Non-pigmented ciliary epithelial cell (primary cell): ENCODE results near the gene ZNF630.
A peak's percentile ranks its signal among the peaks of the same experiment; 100 is the strongest.
"Not testable (repeated sequence)": the region's sequence is repeated elsewhere in the genome, so short reads cannot be mapped to it uniquely, and the experiment has no call there.

Experiments
- DNase-seq: peaks from one replicate; pipeline ENCODE4 v3.0.0-alpha.2; 2010; ENCODE audit warnings: low read depth

The ZNF630 gene

DNA sequence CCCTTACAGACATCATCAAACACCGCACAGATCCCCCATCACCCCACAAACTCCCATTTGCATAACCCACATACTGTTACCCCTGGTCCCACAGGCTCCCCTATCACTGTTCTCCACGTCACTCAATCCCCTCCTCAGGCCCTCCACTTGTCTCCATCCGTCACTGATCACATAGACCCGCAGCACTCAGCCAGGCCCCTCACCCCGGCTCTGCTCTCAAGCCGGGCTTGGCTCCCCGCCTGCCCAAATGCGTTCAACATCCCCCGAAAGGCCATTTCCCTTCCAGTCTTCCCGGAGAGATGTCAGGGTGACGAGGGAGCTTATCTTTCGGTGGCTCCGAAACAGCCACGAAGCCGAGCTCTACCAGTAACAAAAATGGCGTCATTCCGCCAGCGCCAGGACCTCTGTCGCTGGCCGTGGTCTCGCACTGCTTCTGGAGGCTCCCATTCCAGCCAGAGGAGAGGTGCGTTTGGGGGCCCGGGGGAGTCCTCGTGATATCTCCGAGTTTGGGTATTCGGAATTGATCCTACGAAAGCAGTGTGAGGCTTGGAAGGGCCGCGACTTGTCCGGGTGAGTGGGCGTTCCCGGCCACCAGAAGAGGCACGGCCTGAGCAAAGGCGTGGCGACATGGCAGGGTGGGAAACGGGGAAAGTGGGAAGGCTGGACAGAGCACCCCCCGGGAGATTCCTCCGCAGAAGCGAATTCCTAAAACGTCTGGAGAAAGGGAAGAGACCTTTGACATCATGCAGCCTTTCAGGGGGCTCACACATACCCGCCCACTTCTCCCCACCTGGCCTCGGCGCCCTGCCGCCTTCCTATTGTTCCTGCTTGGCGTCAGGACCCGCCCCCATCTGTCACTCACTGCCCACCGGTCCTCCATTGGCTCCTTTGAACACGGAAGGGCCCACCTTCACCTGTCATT is at the start of gene ZNF630:
Gene ZNF630 (minus strand): TSS at position 577 of the 922 bp plus-strand sequence. CDS start 4,754 bp downstream, outside the sequence.
- peak; percentile 11 for DNase-seq

DNA sequence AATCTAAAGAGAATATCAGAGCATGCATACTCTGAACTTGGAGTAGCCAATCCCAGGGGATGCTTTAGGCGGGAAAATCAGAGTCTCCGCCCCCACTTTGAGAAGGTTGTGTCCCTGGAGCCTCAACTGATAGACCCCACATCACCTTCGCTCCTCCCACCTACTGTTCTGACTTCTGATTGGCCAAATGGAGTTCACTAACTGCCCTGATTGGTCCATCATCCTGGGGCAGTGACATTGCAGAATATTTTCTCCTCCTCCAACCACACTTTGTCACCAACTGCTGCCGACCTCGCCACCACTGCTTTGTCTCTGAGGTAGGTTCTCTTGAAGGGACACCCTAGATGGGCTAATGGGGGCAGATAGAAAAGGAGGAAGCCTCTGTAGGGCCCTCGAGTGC is 36.3 kb upstream of the ZNF630 start:
- DNase-seq: no peak

DNA sequence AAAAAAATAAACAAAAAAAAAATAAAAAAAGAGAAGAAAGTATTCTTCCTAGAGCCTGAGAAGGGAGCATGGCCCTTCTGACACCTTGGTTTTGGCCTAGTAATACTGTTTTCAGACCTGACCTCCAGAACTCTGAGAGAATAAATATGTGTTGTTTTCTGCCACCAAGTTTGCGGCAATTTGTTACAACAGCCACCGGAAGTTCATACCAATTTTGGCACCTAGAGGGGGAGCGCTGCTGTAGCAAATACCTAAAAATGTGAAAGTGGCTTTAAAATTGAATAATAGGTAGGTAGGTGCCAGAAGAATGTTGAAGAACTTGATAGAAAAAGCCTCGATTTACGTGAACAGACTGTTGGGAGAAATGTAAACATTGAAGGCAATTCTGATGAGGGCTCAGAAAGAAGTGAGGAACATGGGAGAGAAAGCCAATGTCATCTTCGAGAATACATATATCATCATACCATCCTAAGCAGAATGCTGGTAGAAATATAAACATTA is 31.5 kb upstream of the ZNF630 start:
- no peak for DNase-seq

DNA sequence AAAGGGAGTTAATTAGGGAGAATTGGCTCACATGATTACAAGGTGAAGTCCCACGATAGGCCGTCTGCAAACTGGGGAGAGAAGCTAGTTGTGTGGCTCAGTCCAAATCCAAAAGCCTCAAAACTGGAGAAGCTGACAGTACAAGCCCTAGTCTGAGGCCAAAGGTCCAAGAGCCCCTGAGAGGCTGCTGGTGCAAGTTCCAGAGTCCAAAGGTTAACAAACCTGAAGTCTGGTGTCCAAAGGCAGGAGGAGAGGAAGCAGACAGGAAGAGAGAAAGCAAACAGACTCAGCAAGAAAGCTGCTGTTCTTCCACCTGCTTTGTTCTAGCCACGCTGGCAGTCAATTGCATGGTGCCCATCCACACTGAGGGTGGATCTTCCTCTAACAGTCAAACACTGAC is 30.0 kb upstream of the ZNF630 start:
- no peak for DNase-seq

DNA sequence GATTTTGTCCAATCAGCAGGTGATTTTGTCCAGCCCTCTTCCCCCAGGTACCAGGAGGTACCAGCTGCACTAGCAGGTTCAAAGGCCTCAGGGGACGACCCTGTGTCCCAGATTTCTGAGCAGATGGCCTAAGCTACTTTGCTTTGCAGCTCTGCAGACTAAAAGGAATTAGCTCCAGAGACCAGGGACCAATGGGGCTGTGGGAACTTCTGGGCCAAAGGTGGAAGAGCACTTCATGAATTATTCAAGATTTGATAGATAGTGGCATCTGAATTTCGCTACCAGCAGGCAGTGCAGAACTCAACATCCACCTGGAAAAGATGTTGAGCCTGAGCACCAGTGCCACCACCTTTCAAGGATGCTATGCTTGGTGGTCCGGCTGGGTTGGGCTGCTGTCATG is 21.1 kb upstream of the ZNF630 start:
- not testable (repeated sequence) for DNase-seq

DNA sequence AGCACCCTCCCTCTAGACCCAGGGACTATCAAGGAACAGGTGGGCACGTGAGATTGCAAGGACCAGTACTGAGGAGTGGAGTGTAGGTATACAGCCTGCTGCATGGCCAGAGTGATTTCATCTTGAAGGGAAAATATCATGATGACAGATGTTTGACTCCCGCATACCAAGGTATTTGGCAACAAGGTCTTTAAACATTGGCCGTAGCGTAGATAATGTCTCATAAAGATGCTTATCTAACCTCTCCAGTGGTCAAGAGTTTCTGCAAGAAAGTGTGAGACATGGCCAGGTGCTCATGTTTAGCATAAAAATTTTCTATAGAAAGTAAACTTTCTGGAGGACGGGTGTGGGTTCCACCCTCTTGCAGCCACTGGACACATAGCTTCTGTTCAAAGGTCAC is 18.7 kb upstream of the ZNF630 start:
- DNase-seq: no peak

DNA sequence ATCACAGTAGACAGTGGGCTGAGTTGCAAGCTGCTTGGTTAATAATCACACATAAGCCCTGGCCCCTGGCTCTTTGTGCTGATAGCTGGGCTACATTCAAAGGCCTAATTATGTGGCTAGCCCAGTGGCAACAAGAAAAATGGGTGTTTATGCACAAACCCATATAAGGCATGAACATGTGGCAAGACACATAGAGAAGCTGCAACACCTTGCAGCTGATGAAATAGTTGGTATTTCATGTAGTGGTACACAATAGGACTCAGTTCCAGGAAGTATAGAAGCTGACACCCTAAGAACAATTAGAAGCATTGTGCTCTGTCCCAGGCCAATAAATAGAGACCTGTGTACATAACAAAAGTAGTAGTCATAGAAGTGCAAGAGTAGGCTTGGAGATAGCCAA is 14.6 kb upstream of the ZNF630 start:
- DNase-seq: no peak

DNA sequence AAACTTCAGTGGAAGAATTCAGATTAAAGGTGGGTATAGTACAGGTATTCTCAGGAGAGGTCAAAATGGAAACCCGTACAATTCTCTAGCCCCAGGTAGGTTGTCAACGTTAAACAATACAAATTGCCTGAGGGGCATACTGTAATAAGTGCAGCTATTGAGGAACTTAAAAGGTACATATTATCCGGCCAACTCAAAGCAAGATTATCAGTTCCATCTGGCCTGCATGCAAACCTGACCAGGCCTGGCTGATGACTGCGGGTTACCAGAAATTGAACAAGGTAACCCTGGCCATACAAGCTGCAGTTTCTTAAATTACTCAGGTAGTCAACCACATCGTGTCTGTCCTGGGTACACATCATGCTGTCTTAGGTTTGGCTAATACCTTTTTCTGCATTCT is 12.3 kb upstream of the ZNF630 start:
- no peak for DNase-seq

DNA sequence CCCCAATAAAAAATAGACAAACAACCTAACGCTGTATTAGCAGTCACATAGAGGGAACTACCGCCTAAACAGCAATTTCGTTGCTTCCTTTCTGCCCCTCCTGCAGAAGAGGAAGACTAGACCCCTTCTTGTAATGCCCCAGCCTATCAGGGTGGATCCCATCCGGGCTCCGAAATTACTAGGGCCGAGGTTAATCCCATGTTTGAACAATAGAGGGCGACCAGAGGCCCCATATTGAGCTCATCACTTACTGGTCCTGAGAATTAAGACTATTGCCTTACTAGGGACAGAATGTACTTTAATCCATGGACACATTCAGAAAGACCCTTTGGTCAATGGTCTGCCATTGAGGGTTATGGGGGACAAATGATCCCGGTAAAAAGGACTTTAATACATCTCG is 11.8 kb upstream of the ZNF630 start:
- DNase-seq: no peak

DNA sequence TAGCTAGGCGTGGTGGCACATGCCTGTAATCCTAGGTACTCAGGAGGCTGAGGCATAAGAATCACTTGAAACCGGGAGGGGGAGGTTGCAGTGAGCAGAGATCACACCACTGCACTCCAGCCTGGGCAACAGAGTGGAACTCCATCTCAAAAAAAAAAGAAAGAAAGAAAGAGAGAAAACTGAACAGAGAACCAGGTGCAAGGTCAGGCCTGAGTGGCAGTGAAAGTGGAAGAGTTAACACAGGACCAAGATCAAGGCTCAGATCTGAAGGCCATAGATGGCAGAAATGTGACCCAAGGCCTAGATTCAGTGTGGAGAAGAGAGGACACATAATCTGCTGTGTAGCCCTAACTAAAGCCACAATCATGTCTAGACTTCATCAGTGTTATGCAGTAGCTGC is 4.9 kb upstream of the ZNF630 start:
- DNase-seq: no peak

DNA sequence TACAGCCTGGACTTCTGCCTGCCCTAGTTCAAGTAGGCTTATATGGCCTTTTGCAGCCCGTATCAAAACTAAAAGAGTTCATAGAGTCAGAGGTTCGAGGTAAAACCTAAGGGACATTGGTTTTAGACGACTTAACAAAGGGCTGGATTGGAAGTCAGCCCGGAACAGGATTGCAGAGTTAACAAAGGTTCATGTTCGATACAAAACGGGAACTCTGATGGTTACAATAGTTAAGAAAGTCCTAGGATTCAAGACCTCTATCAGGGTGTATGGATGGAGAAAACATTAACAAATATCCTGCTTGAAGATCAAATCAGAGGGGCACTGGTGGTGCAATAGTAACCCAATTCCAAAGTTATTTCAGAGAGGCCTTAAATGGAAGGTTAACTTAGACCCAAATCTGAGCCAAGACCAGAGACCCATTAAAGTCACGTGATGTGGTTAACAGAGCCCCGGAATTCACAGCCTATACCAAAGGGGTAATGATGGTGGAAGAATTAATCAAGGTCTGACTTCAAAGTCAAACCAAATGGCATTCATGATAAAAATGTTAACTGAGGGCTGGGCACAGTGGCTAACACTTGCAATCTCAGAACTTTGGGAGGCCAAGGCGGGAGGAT is 656 bp upstream of the ZNF630 start:
- no peak for DNase-seq

DNA sequence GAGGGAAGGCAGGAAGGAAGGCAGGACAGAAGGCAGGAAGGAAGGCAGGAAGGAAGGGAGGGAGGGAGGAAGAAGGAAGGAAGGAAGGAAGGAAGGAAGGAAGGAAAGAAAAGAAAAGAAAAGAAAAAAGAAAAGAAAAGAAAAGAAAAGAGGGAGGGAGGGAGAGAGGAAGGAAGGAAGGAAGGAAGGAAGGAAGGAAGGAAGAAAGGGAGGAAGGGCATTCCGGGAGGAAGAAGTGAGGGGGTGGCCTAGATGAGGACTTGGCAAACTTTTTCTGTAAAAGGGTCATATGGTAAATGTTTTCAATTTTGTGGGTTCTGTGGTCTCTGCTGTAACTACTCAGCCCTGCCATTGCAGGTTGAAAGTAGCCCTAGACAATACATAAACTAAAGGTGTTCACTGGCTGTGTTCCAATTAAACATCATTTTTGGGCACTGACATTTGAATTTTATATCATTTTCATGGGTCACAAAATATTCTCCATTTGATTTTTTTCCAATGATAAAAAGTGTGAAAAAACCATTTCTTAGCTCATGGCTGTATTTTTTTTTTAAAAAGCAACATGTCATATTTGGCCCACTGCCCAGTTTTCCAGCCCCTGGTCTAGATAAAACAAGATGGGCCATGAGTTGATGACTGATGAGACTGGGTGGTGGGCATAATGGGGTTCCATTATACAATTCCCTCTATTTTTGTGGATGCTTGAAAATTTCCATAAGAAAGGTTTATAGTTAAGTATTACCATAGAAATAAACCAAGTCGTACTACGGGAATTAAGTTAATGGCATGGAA is 3.1 kb downstream of the ZNF630 start:
- DNase-seq: no peak

DNA sequence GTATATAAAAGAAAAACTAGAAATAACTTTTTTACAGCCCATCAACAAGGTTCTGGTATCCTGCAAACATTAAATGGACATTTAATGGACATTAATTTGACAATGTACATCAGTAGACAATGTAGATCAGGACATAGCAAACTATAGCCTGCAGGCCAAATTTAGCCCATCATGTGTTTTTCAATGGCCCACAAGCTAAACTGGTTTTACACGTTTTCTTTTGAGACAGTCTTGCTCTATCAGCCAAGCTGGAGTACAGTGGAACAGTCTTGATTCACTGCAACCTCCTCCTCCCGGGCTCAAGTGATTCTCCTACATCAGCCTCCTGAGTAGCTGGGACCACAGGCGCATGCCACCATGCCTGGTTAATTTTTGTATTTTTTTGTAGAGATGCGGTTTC is 7.2 kb downstream of the ZNF630 start:
- no peak for DNase-seq

DNA sequence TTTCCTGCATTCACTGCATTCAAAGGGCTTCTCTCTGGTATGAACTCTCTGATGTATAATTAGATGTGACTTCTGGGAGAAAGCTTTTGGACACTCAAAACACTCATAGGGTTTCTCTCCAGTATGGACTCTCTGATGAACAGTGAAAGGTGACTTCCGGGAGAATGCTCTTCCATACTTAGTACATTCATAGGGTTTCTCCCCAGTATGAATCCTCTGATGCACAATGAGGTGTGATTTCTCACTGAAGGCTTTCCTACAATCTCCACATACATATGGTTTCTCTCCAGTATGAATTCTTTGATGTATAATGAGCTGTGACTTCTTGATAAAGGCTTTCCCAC is 12.2 kb downstream of the ZNF630 start:
- DNase-seq: no peak

DNA sequence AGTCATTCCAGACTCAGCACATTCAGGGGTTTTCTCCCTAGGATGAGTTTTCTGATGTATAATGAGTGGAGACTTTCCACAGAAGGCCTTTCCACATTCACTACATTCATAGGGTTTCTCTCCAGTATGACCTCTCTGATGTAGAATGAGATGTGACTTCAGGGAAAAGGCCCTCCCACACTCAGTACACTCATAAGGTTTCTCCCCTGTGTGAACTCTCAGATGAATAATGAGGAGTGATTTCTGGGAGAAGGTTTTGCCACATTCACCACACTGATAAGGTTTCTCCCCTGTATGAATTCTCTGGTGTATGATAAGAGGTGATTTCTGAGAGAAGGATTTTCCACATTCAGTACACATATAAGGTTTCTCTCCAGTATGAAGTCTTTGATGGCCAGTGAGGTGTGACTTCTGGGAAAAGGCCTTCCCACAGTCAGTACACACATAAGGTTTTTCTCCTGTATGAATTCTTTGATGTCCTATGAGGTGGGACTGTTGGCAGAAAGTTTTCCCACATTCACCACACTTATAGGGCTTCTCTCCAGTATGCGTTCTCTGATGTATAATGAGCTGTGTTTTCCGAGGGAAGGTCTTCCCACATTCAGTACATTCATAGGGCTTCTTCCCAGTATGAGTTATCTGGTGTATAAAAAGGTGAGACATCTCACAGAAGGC is 12.7 kb downstream of the ZNF630 start:
- no peak for DNase-seq

DNA sequence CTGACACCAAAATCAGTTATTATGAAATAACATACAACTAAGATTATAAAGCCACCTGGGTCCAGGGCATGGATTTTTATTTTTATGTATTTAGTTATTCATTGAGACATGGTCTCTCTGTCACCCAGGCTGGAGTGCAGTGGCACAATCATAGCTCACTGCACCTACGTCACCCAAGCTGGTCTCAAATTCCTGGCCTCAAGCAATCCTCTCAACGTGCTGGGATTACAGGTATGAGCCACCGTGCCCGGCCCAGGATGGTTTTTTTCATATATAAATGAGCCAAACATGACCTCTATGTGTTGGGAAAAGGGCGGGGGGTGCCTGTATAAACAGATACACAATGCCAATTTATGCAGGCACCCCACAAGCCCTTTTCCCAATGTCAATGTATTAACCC is 24.6 kb downstream of the ZNF630 start:
- DNase-seq: no peak

DNA sequence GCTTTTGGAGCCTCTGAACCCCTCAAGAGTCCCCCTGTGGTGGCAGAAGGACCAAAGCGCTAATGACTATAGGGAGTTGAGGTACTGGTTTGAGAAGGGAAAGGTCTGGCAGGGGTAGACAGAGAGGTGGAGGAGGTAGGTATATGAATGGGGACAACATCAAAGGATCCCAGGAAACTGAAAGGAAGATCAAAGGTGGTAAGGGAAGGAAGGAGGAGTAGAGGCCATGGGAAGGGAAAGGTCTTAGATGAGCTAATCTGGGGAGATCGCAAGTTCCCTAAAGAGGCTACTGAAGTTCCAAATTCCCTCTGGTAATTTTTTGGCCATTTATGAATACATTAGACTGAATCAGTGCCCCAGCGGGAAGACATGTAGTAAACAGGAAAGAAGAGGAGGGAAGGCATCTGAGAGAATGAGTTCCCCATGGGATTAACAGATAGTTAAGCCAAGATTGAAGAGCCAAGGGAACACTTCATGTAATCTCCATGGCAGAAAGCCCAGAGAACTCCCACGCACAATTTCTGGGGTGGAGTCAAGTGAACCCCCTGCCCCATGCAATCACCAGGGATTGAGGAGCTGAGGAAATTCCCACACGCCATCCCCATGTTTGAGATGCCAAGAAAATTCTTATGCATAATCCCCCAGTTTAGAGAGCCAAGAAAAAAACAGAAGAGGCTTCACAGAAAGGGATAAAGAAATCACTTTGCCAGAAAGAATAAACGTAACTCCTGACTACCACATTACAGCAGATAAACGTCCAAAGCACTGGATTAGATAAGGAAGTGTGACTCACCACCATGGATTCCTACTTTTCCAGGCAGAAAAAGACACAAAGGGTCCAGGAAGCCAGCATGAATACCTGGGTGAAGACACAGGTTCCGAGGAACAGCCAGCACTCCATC is 25.8 kb downstream of the ZNF630 start:
- DNase-seq: peak; percentile 38

DNA sequence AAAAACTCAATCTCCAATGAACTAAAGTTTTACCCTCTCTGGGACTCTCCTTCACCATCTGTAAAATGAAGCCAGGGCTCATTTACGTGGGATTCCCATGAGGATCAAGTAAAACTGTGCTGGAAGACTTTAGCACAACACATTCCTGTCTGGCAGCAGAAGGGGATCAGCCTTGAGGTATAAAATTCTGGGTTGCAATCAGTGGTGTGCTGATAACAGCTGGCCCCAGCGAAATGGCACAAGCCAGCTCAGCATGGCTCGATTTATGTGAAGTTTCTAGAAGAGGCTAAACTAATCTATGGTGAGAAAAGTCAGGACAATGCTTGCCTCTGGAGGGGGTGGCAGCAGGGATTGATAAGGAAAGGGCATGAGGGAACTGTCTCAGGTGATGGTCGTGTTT is 28.4 kb downstream of the ZNF630 start:
- DNase-seq: no peak

DNA sequence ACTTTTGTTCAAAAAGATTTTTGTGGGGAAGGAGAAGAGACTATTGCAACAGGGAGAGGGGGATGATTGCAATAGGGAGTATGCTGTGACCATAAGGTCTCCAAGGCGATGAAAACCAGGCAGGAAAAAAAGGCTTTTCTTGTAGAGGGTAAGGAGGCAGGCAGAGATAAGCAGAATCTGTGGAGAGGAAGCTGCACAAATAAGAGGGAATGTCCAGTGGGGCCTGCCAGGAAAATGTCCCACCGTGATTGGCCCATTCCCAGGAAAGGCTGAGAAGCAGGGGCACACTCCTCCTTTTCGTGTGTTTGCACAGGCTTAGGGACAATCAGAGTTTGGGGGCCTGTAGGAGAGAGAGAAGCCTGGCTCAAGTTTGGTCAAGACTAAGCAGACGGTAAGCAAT is 35.5 kb downstream of the ZNF630 start:
- no peak for DNase-seq

DNA sequence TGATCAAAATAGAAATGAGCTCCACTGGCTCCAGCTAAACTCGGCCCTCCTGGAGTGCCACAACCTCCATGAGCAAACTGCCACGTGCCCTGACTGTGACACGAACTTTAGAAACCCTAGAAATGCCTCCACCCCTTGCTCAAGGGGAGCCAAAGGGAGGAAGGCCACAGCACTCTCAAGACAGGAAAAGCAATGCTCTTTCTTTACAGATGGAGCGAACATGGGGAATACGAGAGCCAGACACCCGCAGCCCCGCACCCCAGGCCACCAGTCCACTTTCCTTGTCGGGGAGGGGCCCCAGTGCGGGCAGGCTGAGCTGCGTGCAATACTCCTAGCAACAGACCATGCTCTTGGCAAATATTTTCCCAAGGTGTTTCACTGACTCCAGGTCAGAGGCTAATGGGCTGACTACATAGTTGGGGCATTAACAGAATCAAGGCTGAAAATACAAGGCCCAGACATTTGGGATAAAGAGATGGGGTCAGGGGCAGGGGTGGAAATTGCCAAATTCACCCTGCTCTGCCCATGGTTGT is 40.7 kb downstream of the ZNF630 start:
- not testable (repeated sequence) for DNase-seq

DNA sequence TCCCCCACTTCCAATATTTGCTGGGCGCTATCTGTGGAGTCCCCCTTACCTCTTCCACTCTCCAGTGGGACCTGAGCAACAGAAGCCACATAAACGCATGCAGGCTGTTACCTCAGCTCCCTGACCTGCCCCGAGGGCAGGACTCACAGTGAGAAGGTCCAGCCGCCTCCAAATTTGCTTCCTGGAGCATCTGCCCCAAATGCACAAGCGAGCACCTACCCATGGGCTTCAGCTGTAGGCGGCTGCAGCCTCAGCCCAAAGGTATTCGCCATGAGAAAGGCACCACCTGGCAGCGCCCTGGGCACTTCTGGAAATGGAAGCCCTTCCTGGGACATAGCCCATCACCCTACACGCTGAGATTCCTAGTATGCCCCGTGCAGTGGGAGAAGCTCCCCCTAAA is 41.2 kb downstream of the ZNF630 start:
- DNase-seq: no peak
